SJSA1 (cell line): ENCODE measurements around the gene MT1M. TPM values are rescaled to one million over a fixed set of nuclear protein-coding genes. Genes with fewer than 3 reads are reported as not detected.
"Not testable (repeated sequence)": the region's sequence is repeated elsewhere in the genome, so short reads cannot be mapped to it uniquely, and the experiment has no call there.

ENCODE experiments used
- DNase-seq, 2 experiments: peaks; one replicate each; pipeline ENCODE4 v3.0.0-alpha.2; 2015 to 2020; ENCODE audit warnings: low spot score in 2 of 2, low read depth in 1 of 2
- H3K27ac ChIP-seq: fragments of 250-450 bp; sonication (Bioruptor Pico); 2 replicates; pipeline ENCODE4 v1.5.1; 2020; ENCODE audit warnings: mild to moderate bottlenecking, moderate library complexity
- H3K27me3 ChIP-seq: fragments of 250-450 bp; sonication (Bioruptor Pico); replicated peaks from 2 replicates; pipeline ENCODE4 v1.5.1; 2020; ENCODE audit warnings: mild to moderate bottlenecking, moderate library complexity
- H3K36me3 ChIP-seq: fragments of 250-450 bp; sonication (Bioruptor Pico); 2 replicates; pipeline ENCODE4 v1.5.1; 2020; ENCODE audit warnings: mild to moderate bottlenecking
- H3K4me1 ChIP-seq: fragments of 250-450 bp; sonication (Bioruptor Pico); replicated peaks from 2 replicates; pipeline ENCODE4 v1.6.1; 2021; ENCODE audit warnings: mild to moderate bottlenecking
- H3K4me3 ChIP-seq: fragments of 250-450 bp; sonication (Bioruptor Pico); 2 replicates; pipeline ENCODE4 v1.5.1; 2020; ENCODE audit warnings: mild to moderate bottlenecking
- H3K9me3 ChIP-seq: fragments of 250-450 bp; sonication (Bioruptor Pico); replicated peaks from 2 replicates; pipeline ENCODE4 v1.5.1; 2020; ENCODE audit warnings: mild to moderate bottlenecking
- total RNA-seq: library from RNA; depleted of rRNA; stranded (reverse); fragments of >200 nt; shearing (Covaris generic); gene quantifications from 2 replicates; pipeline ENCODE4 v1.2.3, GENCODE V29; 2014; rRNA removed

The MT1M gene
- total RNA-seq, 1 experiment from 2014 or later: 0.74 TPM

GRCh38 chr16:56673921-56674320 lies 41.5 kb downstream of the MT1M start:
- no peak for DNase-seq
- H3K36me3 ChIP-seq: no peaks in the 10 kb centered on the region

DNA sequence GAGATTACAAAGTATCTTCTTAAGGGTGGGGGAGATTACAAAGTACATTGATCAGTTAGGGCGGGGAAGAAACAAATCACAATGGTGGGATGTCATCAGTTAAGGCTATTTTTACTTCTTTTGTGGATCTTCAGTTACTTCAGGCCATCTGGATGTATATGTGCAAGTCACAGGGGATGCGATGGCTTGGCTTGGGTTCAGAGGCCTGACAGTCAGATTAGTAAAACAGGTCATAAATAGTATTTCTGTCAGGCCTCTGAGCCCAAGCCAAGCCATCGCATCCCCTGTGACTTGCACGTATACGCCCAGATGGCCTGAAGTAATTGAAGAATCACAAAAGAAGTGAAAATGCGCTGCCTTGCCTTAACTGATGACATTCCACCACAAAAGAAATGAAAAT lies 42.1 kb downstream of the MT1M start:
- H3K9me3 ChIP-seq, DNase-seq, H3K4me1 ChIP-seq, H3K27ac ChIP-seq, H3K36me3 ChIP-seq, H3K4me3 ChIP-seq: not testable (repeated sequence)
- H3K27me3 ChIP-seq: peaks cover 18% of the 10 kb centered on the region

More at GRCh38 chr16:56673921-56674320, 41.5 kb downstream of the MT1M start:
- no peak overlapping the region for H3K4me3 ChIP-seq
- H3K27ac ChIP-seq: no peak overlapping the region
- no peaks in the 10 kb centered on the region for H3K4me1 ChIP-seq
- H3K27me3 ChIP-seq: peaks cover 24% of the 10 kb centered on the region
- no peaks in the 10 kb centered on the region for H3K9me3 ChIP-seq

- H3K4me3 ChIP-seq: no peak overlapping the region
These were observed 43.3 kb downstream of the MT1M start for GRCh38 chr16:56675685-56676210.

DNA sequence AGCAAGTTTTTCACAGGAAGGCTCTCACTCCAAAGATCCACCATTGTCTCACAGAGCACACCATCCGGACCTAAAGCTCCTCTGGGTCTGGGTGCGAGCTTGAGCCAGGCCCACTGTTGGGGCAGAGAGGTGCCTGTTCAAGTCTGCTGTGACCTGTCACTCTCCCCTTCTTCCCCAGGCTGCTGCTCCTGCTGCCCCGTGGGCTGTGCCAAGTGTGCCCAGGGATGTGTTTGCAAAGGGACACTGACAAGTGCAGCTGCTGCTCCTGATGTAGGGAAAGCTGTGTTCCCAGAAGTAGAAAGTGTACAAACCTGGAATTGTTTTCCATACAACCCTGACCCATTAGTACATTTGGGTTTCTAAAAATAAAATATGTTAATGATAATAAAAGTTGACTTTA lies 45.0 kb downstream of the MT1M start:
- no peaks in the 10 kb centered on the region for H3K36me3 ChIP-seq
- peaks cover 5% of the 10 kb centered on the region; the same call in 1 of the 2 replicates for H3K4me1 ChIP-seq
- no peaks in the 10 kb centered on the region for H3K9me3 ChIP-seq
- H3K27me3 ChIP-seq: peaks cover 7% of the 10 kb centered on the region
- H3K27ac ChIP-seq: no peak overlapping the region
- DNase-seq: no peak
- no peak overlapping the region for H3K4me3 ChIP-seq

More at GRCh38 chr16:56675685-56676210, 43.3 kb downstream of the MT1M start:
- Histone ChIP-seq H3K36me3 (no peaks in the 10 kb centered on the region), H3K4me1 (no peaks in the 10 kb centered on the region), H3K9me3 (no peaks in the 10 kb centered on the region), H3K27ac (no peak overlapping the region), H3K27me3 (peaks cover 7% of the 10 kb centered on the region)
- DNase-seq: no peak

DNA sequence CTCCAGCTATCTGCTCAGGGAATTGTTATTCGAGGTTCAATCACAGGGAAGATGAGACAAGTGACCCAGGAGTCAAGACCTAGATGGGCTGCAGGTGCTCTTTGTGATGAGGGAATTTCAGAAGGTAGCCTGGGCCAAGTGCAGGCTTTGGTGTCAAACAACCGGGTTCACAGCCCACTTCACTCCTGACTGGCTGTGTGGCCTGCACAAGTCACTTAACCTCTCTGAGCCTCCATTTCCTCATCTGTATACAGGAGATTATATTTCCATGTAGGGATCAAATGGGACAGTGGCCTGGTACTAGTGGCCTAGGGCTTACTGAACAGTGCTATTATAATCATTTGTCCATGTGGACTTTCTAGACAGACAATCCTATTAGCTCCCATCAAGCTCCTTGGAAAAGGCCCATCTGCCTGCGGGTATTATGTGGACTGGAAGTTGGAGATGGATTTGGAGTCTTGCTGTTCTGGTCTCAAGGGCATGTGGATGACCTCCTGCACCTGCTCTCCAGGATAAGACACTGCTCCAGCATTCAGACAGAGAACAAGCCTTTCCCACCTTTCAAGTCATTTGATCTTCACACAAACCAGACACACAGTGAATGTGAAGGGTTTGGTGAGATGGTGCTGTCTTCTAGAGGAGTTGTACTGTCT lies 46.7 kb downstream of the MT1M start:
- Histone ChIP-seq H3K27ac (no peak overlapping the region), H3K27me3 (peaks cover 7% of the 10 kb centered on the region), H3K4me1 (peaks cover 12% of the 10 kb centered on the region), H3K36me3 (no peaks in the 10 kb centered on the region), H3K4me3 (no peak overlapping the region), H3K9me3 (no peaks in the 10 kb centered on the region)
- DNase-seq: no peak

DNA sequence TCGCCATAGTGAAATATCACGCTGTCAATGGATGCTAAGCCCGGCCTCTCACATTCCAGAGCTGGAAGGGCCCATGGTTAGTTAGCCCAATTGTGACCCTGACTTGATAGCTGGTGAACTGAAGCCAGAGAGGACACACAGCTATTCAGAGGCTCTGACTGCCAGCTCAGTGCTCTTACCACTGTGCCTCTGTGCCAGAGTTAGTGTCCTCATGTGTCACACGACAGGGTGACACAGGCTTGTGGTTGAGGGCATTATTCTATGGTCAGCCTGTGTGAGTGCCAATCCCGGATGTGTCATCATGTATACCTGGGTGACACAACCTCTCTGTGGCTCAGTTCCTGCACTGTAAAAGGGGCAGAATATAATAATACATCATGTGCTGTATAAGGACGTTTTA lies 47.4 kb downstream of the MT1M start:
- Histone ChIP-seq H3K4me3 (no peak overlapping the region), H3K27me3 (peaks cover 7% of the 10 kb centered on the region), H3K9me3 (no peaks in the 10 kb centered on the region), H3K4me1 (peaks cover 12% of the 10 kb centered on the region), H3K36me3 (no peaks in the 10 kb centered on the region), H3K27ac (no peak overlapping the region)
- no peak for DNase-seq

- Histone ChIP-seq H3K9me3 (0 out of 2 replicates have a peak, but pooled peaks cover 4% of the 10 kb centered on the region), H3K4me3 (peak within 1 kb of the TSS; percentile 41), H3K27me3 (peaks cover under 1% of the 10 kb centered on the region; the same call in 1 of the 2 replicates), H3K4me1 (peaks cover 12% of the 10 kb centered on the region), H3K36me3 (no peaks in the 10 kb centered on the region), H3K27ac (no peak within 1 kb of the TSS; the same call in 1 of the 2 replicates)
- peak; percentile 81 to 83 for DNase-seq
These were observed 49.7 kb downstream of the MT1M start, which contains the start of gene MT1X for GRCh38 chr16:56681939-56682702. MT1X (plus strand) TSS chr16:56682470; CDS start chr16:56682541, 71 bp downstream.

GRCh38 chr16:56682703-56683397 lies 50.4 kb downstream of the MT1M start:
- H3K4me3 ChIP-seq: peak overlapping the region; percentile 41
- 0 out of 2 replicates have a peak, but pooled peaks cover 4% of the 10 kb centered on the region for H3K9me3 ChIP-seq
- no peak for DNase-seq
- H3K36me3 ChIP-seq: no peaks in the 10 kb centered on the region
- peaks cover 12% of the 10 kb centered on the region for H3K4me1 ChIP-seq
- no peak overlapping the region; the same call in 1 of the 2 replicates for H3K27ac ChIP-seq
- no peaks in the 10 kb centered on the region for H3K27me3 ChIP-seq

Other genes starting within 250 kb of the MT1M start
- gene AMFR, start 207.1 kb upstream of the MT1M start, total RNA-seq: 197 and 258 TPM in 2 replicates
- gene NUDT21, start 181.3 kb upstream of the MT1M start, total RNA-seq: 97.8 and 132 TPM in 2 replicates
- gene OGFOD1, start 181.1 kb upstream of the MT1M start, total RNA-seq: 67.0 and 69.8 TPM in 2 replicates
- 28.8 and 54.4 TPM in 2 replicates for gene BBS2, start 112.6 kb upstream of the MT1M start, total RNA-seq
- gene MT4, start 67.6 kb upstream of the MT1M start, total RNA-seq: not detected in 2 replicates
- not detected in 2 replicates for gene MT3, start 43.1 kb upstream of the MT1M start, total RNA-seq
- gene MT2A, start 24.1 kb upstream of the MT1M start, total RNA-seq: 48.4 and 69.6 TPM in 2 replicates
- gene MT1E, start 6.9 kb upstream of the MT1M start, total RNA-seq: 63.9 and 155 TPM in 2 replicates
- not detected in 2 replicates for gene MT1A, start 6.0 kb downstream of the MT1M start, total RNA-seq
- gene MT1B, start 19.2 kb downstream of the MT1M start, total RNA-seq: not detected in 2 replicates
- not detected in 2 replicates for gene MT1F, start 25.3 kb downstream of the MT1M start, total RNA-seq
- gene MT1G, start 35.4 kb downstream of the MT1M start, total RNA-seq: not detected in 2 replicates
- not detected in 2 replicates for gene MT1H, start 37.2 kb downstream of the MT1M start, total RNA-seq
- 42.4 and 49.3 TPM in 2 replicates for gene MT1X, start 49.8 kb downstream of the MT1M start, total RNA-seq
- 102 TPM in 2 replicates for gene NUP93, start 97.5 kb downstream of the MT1M start, total RNA-seq
- not detected in 2 replicates for gene SLC12A3, start 232.5 kb downstream of the MT1M start, total RNA-seq